Measurements from ENCODE around the gene RER1.

Gene RER1

DNA sequence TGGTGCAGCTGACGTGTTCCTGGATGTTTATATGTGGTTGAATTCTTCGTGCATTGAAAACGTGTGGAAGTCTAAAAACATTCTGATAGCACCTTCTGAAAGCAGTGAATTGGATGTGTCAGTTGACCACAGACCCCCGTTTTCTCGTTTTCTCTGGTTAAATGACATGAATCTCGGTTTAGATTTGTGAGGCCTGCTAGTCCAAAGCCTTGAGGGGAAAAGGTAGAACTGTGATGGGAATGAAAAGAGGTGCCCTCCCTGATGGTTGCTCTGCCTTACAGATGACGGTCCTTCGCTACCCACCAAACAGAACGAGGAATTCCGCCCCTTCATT, 8.9 kb downstream of the RER1 start:
- H3F3A ChIP-seq (ENCODE audit: insufficient read depth, low read length) = peaks cover 5% of the 10 kb centered on the region; the same call in 1 of the 2 replicates
- H3K36me3 ChIP-seq (replicated peaks; ENCODE audit: insufficient read depth, low read length) = 0 out of 2 replicates have a peak, but pooled peaks cover 2% of the 10 kb centered on the region
- no peak for TF ChIP-seq EZH2phosphoT487 (IDR thresholded peaks at IDR 0.05; ENCODE audit: low read length)
- TF ChIP-seq EZH2 (optimal IDR thresholded peaks at IDR 0.05; ENCODE audit: low read depth, low read length) = no peak
- TF ChIP-seq, protein P1, sequence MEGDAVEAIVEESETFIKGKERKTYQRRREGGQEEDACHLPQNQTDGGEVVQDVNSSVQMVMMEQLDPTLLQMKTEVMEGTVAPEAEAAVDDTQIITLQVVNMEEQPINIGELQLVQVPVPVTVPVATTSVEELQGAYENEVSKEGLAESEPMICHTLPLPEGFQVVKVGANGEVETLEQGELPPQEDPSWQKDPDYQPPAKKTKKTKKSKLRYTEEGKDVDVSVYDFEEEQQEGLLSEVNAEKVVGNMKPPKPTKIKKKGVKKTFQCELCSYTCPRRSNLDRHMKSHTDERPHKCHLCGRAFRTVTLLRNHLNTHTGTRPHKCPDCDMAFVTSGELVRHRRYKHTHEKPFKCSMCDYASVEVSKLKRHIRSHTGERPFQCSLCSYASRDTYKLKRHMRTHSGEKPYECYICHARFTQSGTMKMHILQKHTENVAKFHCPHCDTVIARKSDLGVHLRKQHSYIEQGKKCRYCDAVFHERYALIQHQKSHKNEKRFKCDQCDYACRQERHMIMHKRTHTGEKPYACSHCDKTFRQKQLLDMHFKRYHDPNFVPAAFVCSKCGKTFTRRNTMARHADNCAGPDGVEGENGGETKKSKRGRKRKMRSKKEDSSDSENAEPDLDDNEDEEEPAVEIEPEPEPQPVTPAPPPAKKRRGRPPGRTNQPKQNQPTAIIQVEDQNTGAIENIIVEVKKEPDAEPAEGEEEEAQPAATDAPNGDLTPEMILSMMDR (IDR thresholded peaks at IDR 0.05; ENCODE audit: low read length) = no peak
- H3K9me2 ChIP-seq (replicated peaks; ENCODE audit: insufficient read depth, low read length) = no peaks in the 10 kb centered on the region
- no peaks in the 10 kb centered on the region for H3K4me1 ChIP-seq (ENCODE audit: low read length)
- peaks cover 9% of the 10 kb centered on the region for H3K79me2 ChIP-seq (ENCODE audit: low read length)
- no peaks in the 10 kb centered on the region for H4K20me1 ChIP-seq (ENCODE audit: insufficient read depth, low read length)
- no peak overlapping the region for H2AFZ ChIP-seq (ENCODE audit: low read length)
- no peak for DNase-seq
- no peak overlapping the region for H3K4me3 ChIP-seq (ENCODE audit: low read length)
- no peak overlapping the region for H3K27ac ChIP-seq (ENCODE audit: low read length)
- no peaks in the 10 kb centered on the region for H3K27me3 ChIP-seq (replicated peaks; ENCODE audit: insufficient read depth, low read length)
- H3K4me2 ChIP-seq (ENCODE audit: low read depth, low read length) = no peak overlapping the region
- H3K9me3 ChIP-seq (replicated peaks; ENCODE audit: insufficient read depth, low read length) = no peaks in the 10 kb centered on the region
- H3K9ac ChIP-seq (ENCODE audit: low read length) = no peak overlapping the region

DNA sequence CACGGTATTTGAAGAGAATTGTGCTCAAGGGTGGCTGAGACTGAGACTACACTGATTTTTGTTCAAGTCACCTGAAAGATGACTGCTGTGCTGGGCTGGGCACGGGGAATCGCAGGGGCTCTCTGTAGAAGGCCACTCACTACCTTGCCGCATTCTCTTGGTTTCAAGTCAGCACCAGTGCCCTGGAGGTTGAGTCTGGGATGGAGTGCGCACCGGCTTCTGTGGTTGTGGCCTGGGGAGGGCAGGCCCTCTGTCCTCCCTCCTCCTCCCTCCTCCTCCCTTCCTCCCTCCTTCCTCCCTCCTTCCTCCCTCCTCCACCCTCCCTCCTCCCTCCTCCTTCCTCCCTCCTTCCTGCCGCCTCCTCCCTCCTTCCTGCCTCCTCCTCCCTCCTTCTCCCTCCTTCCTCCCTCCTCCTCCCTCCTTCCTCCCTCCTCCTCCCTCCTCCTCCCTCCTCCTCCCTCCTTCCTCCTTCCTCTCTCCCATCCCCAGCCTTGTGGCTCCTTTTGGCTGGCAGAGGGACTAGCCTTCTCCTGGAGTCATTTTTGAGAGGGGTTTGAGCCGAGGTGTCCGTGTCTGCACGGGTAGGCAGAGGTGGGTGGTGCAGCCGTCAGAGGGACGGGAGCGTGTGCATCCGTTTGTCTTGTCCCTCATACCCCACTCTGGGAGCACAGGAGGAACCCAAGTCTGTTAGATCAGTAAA, 9.5 kb downstream of the RER1 start:
- Histone ChIP-seq H3K4me2 (ENCODE audit: low read depth, low read length) (no peak overlapping the region), H3K9ac (ENCODE audit: low read length) (no peak overlapping the region), H3K36me3 (replicated peaks; ENCODE audit: insufficient read depth, low read length) (no peaks in the 10 kb centered on the region), H3K9me2 (replicated peaks; ENCODE audit: insufficient read depth, low read length) (no peaks in the 10 kb centered on the region), H3K4me1 (ENCODE audit: low read length) (no peaks in the 10 kb centered on the region), H3F3A (ENCODE audit: insufficient read depth, low read length) (peaks cover 7% of the 10 kb centered on the region; the same call in 1 of the 2 replicates), H3K27me3 (replicated peaks; ENCODE audit: insufficient read depth, low read length) (no peaks in the 10 kb centered on the region), H3K4me3 (ENCODE audit: low read length) (no peak overlapping the region), H2AFZ (ENCODE audit: low read length) (no peak overlapping the region), H3K27ac (ENCODE audit: low read length) (no peak overlapping the region), H3K79me2 (ENCODE audit: low read length) (peaks cover 4% of the 10 kb centered on the region; the same call in 1 of the 2 replicates), H4K20me1 (ENCODE audit: insufficient read depth, low read length) (no peaks in the 10 kb centered on the region), H3K9me3 (replicated peaks; ENCODE audit: insufficient read depth, low read length) (no peaks in the 10 kb centered on the region)
- no peak for DNase-seq
- TF ChIP-seq, protein P1 (IDR thresholded peaks at IDR 0.05; ENCODE audit: low read length) = no peak
- TF ChIP-seq EZH2phosphoT487 (IDR thresholded peaks at IDR 0.05; ENCODE audit: low read length) (no peak), EZH2 (optimal IDR thresholded peaks at IDR 0.05; ENCODE audit: low read depth, low read length) (no peak)

DNA sequence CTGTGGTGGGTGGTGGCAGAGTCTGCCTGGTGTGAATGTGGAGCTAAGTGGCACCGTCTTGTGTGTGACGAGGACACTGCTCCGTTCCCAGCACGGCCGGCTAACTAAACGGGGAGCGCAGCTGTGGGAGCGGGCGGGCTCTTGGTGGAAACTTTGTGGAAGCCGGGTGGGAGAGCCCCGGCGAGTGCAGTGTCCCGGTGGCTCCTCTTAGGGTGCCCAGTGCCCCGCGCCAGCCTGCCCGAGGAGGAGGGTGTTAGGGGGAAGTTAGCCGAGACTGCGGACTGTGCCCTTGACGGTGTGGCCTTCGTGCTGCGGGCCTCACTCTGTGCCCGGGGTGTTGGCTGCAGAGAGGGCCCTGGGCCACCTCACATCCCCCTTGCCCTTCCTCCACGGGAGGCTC, 10.8 kb downstream of the RER1 start:
- no peaks in the 10 kb centered on the region for H3K79me2 ChIP-seq (ENCODE audit: low read length)
- H3K36me3 ChIP-seq (replicated peaks; ENCODE audit: insufficient read depth, low read length) = no peaks in the 10 kb centered on the region
- TF ChIP-seq, protein P1 (IDR thresholded peaks at IDR 0.05; ENCODE audit: low read length) = no peak
- TF ChIP-seq EZH2phosphoT487 (IDR thresholded peaks at IDR 0.05; ENCODE audit: low read length) (no peak), EZH2 (optimal IDR thresholded peaks at IDR 0.05; ENCODE audit: low read depth, low read length) (no peak)
- H3F3A ChIP-seq (ENCODE audit: insufficient read depth, low read length) = peaks cover 7% of the 10 kb centered on the region; the same call in 1 of the 2 replicates
- no peak overlapping the region for H2AFZ ChIP-seq (ENCODE audit: low read length)
- no peaks in the 10 kb centered on the region for H3K9me2 ChIP-seq (replicated peaks; ENCODE audit: insufficient read depth, low read length)
- H3K27me3 ChIP-seq (replicated peaks; ENCODE audit: insufficient read depth, low read length) = no peaks in the 10 kb centered on the region
- no peak for DNase-seq
- no peaks in the 10 kb centered on the region for H4K20me1 ChIP-seq (ENCODE audit: insufficient read depth, low read length)
- H3K9ac ChIP-seq (ENCODE audit: low read length) = no peak overlapping the region
- no peak overlapping the region for H3K27ac ChIP-seq (ENCODE audit: low read length)
- H3K4me2 ChIP-seq (ENCODE audit: low read depth, low read length) = no peak overlapping the region
- no peak overlapping the region for H3K4me3 ChIP-seq (ENCODE audit: low read length)
- no peaks in the 10 kb centered on the region for H3K9me3 ChIP-seq (replicated peaks; ENCODE audit: insufficient read depth, low read length)
- no peaks in the 10 kb centered on the region for H3K4me1 ChIP-seq (ENCODE audit: low read length)
